NB4 (cell line): ENCODE measurements around the gene CADPS.

Experiments
- DNase-seq: peaks from one replicate; pipeline ENCODE4 v3.0.0; 2010; ENCODE audit warnings: low read depth
- H3K4me3 ChIP-seq: one replicate; pipeline ENCODE4 v1.5.1; 2011; ENCODE audit warnings: mild to moderate bottlenecking, low read depth, low read length, moderate library complexity
- MYC ChIP-seq: IDR thresholded peaks from 2 replicates; pipeline ENCODE4 v1.6.1; 2011; ENCODE audit warnings: low read depth, low read length
- POLR2A ChIP-seq: IDR thresholded peaks from 2 replicates; pipeline ENCODE4 v1.6.1; 2011; ENCODE audit warnings: mild to moderate bottlenecking; ENCODE audit not compliant: insufficient read length; ENCODE audit errors: extremely low read depth
- TF ChIP-seq, protein P1 (sequence below): IDR thresholded peaks from one replicate; pipeline ENCODE4 v1.5.1; 2012; ENCODE audit warnings: low read depth, low read length
- TF ChIP-seq, protein P2 (sequence below): IDR thresholded peaks from 2 replicates; pipeline ENCODE4 v1.6.1; 2011; ENCODE audit warnings: low read depth, low read length

The CADPS gene

DNA sequence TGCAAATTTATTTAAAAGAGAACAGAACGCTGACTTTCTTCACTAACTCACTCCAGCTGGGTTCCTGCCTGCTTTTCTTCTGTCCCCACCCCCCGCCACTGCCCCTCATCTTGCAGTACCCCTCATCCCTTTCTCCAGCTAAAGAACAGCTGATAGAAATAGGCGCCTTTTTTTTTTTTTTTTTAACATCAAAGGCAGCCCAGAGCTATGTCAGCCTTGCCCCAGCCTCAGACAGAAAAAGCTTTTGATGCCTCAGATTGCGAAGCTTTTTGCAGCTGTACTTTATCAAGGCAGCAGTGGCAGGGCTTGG lies 1.8 kb downstream of the CADPS start:
- TF ChIP-seq MYC (no peak), POLR2A (no peak)
- TF ChIP-seq, protein P1, sequence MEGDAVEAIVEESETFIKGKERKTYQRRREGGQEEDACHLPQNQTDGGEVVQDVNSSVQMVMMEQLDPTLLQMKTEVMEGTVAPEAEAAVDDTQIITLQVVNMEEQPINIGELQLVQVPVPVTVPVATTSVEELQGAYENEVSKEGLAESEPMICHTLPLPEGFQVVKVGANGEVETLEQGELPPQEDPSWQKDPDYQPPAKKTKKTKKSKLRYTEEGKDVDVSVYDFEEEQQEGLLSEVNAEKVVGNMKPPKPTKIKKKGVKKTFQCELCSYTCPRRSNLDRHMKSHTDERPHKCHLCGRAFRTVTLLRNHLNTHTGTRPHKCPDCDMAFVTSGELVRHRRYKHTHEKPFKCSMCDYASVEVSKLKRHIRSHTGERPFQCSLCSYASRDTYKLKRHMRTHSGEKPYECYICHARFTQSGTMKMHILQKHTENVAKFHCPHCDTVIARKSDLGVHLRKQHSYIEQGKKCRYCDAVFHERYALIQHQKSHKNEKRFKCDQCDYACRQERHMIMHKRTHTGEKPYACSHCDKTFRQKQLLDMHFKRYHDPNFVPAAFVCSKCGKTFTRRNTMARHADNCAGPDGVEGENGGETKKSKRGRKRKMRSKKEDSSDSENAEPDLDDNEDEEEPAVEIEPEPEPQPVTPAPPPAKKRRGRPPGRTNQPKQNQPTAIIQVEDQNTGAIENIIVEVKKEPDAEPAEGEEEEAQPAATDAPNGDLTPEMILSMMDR, result no peak
- TF ChIP-seq, protein P2, sequence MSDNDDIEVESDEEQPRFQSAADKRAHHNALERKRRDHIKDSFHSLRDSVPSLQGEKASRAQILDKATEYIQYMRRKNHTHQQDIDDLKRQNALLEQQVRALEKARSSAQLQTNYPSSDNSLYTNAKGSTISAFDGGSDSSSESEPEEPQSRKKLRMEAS, result no peak
- no peak overlapping the region for H3K4me3 ChIP-seq
- DNase-seq, result no peak

DNA sequence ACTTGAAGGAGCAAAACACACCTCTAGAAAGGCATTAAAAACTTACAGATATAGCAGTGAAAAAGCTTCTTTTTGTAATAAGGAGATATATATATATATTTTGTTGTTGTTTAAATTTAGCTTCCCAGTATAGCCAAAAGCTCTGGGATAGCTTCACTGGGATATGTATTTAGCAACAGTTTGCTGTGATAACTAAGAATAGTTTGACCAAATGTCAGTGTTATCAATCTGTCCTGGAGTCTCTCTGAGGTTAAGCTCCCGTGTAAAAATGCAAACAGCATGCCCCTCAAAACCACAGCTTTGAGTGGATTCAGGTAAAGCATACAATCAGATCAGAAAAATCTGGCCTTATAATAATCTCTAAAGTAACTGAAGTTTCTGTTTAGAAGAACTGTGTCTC lies 2.9 kb downstream of the CADPS start:
- H3K4me3 ChIP-seq, result no peak overlapping the region
- no peak for DNase-seq
- TF ChIP-seq POLR2A (no peak), MYC (no peak)
- TF ChIP-seq, protein P2, result no peak
- TF ChIP-seq, protein P1, result no peak

GRCh38 chr3:62870321-62870720 lies 4.9 kb downstream of the CADPS start:
- TF ChIP-seq, protein P2, result no peak
- TF ChIP-seq, protein P1, result no peak
- no peak for TF ChIP-seq MYC
- TF ChIP-seq POLR2A, result no peak
- no peak for DNase-seq

DNA sequence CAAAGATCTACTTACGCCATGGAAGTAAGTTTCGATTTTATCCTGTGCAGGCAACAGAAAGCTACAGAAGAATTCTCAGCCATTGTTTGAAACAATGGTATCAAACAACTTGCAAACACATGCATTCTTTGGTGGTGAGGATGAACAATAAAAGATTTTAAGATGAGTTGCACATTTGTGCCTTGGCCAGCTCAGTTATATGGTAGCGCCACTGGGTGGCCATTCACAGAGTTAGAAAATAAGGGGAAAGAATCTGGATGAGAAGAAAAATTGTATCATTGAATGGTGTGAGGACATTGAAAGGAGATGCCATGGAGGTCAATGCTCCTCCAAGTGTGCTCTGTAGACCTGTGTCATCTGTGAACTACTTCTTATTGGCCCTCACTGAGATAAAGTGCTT lies 11.6 kb downstream of the CADPS start:
- DNase-seq, result no peak
- H3K4me3 ChIP-seq, result no peak overlapping the region
- TF ChIP-seq, protein P1, result no peak
- TF ChIP-seq, protein P2, result no peak
- TF ChIP-seq MYC (no peak), POLR2A (no peak)

More at GRCh38 chr3:62870321-62870720, 4.9 kb downstream of the CADPS start:
- H3K4me3 ChIP-seq, result no peak overlapping the region

- TF ChIP-seq MYC (no peak), POLR2A (no peak)
- TF ChIP-seq, protein P2, result no peak
- TF ChIP-seq, protein P1, result no peak
- no peak for DNase-seq
- no peak overlapping the region for H3K4me3 ChIP-seq
Observed at GRCh38 chr3:62859203-62859791, 15.9 kb downstream of the CADPS start.

DNA sequence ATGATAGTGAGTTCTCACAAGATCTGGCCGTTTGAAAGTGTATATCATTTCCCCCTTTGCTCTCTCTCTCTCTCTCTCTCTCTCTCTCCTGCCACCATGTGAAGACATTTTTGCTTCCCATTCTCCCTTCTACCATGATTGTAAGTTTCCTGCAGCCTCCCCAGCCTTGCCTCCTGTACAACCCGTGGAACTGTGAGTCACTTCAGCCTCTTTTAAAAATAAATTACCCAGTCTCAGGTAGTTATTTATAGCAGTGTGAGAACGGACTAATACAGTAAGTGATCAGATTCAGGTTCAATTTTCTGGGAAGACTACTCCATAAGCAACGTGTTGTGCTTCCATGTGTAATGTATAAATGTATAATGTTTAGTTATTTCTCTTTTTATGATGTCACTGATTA lies 29.2 kb downstream of the CADPS start:
- TF ChIP-seq POLR2A (no peak), MYC (no peak)
- TF ChIP-seq, protein P1, result no peak
- TF ChIP-seq, protein P2, result no peak
- H3K4me3 ChIP-seq, result no peak overlapping the region
- no peak for DNase-seq
